Uterus (tissue), 4 donors: ENCODE data around the gene RBM5. TPM values are rescaled to one million over a fixed set of nuclear protein-coding genes. Genes with fewer than 3 reads are reported as not detected.

Experiments
- DNase-seq, 2 donors: peaks; one replicate each; pipeline ENCODE4 v3.0.0-alpha.2; 2019 to 2020
- H3K27ac ChIP-seq, 2 donors: fragments of 200-600 bp; sonication (generic); 1 replicate in 1 of 2; 2 replicates in 1 of 2; pipeline ENCODE4 v1.5.1; 2016 to 2018
- H3K27me3 ChIP-seq, 2 donors: fragments of 200-600 bp; sonication (generic); one replicate each; pipeline ENCODE4 v1.5.1; 2018 to 2019; ENCODE audit warnings: control low read depth in 1 of 2
- H3K36me3 ChIP-seq, 2 donors: fragments of 200-600 bp; sonication (generic); one replicate each; pipeline ENCODE4 v1.5.1; 2019; ENCODE audit warnings: control low read depth in 1 of 2
- H3K4me1 ChIP-seq, 2 donors: fragments of 200-600 bp; sonication (generic); one replicate each; pipeline ENCODE4 v1.5.1; 2018 to 2019; ENCODE audit warnings: control low read depth in 1 of 2
- H3K4me3 ChIP-seq, 2 donors: fragments of 200-600 bp; sonication (generic); 1 replicate in 1 of 2; 2 replicates in 1 of 2; pipeline ENCODE4 v1.5.1; 2018 to 2019; ENCODE audit warnings: mild to moderate bottlenecking in 1 of 2
- H3K9me3 ChIP-seq, 2 donors: fragments of 200-600 bp; sonication (generic); one replicate each; pipeline ENCODE4 v1.5.1; 2019; ENCODE audit warnings: control low read depth in 1 of 2
- CTCF ChIP-seq, 4 experiments: fragments of 200-600 bp in 2 of 4; fragments of 450-650 bp in 2 of 4; sonication (generic) in 2 of 4; IDR thresholded peaks; one replicate each; pipeline ENCODE4 v1.5.1; 2016 to 2019; ENCODE audit warnings: antibody characterized with exemption in 4 of 4, mild to moderate bottlenecking in 2 of 4, moderate library complexity in 1 of 4
- POLR2A ChIP-seq, 2 donors: fragments of 450-650 bp; IDR thresholded peaks; one replicate each; pipeline ENCODE4 v1.6.1; 2016; ENCODE audit warnings: antibody characterized with exemption in 2 of 2, mild to moderate bottlenecking in 1 of 2, moderate library complexity in 1 of 2
- intact Hi-C: fragments of 100-400 bp; cut with DNase I; formaldehyde crosslinking; loops from one replicate; pipeline ENCODE4 v1.15.1; 2023; ENCODE audit warnings: low total_unique reads
- total RNA-seq, 4 donors: library from RNA; depleted of rRNA in 3 of 4; stranded (reverse); fragments of >200 nt in 3 of 4; gene quantifications; one replicate each; pipeline versions ENCODE4 v1.1.0 to v1.2.4, GENCODE V29; 2014 to 2023
- donor health status: DM: yes; HTN: yes; CAD: no.

Gene RBM5
- total RNA-seq, 4 donors from 2014 or later = 154 to 345 (median 197) TPM

- Histone ChIP-seq H3K27ac (no peak overlapping the region), H3K27me3 (no peaks in the 10 kb centered on the region), H3K4me1 (no peaks in the 10 kb centered on the region), H3K9me3 (no peaks in the 10 kb centered on the region), H3K4me3 (no peak overlapping the region), H3K36me3 (no peaks in the 10 kb centered on the region)
- intact Hi-C loops = no loop called here
- no peak for DNase-seq
- TF ChIP-seq POLR2A (IDR thresholded peaks at IDR 0.05) (no peak), CTCF (IDR thresholded peaks at IDR 0.05) (no peak)
Observed at GRCh38 chr3:50139308-50139707, 50.6 kb downstream of the RBM5 start.

- no peak overlapping the region for H3K27ac ChIP-seq
- no peaks in the 10 kb centered on the region for H3K27me3 ChIP-seq
- H3K9me3 ChIP-seq = no peaks in the 10 kb centered on the region
- no peak overlapping the region for H3K4me3 ChIP-seq
- no peaks in the 10 kb centered on the region for H3K36me3 ChIP-seq
- TF ChIP-seq CTCF (IDR thresholded peaks at IDR 0.05) (no peak), POLR2A (IDR thresholded peaks at IDR 0.05) (no peak)
- no peak for DNase-seq
- intact Hi-C loops = no loop called here
- H3K4me1 ChIP-seq = no peaks in the 10 kb centered on the region
Observed at GRCh38 chr3:50139718-50140423, 51.2 kb downstream of the RBM5 start.

GRCh38 chr3:50140990-50141389, 52.3 kb downstream of the RBM5 start:
- H3K27me3 ChIP-seq = no peaks in the 10 kb centered on the region
- no peaks in the 10 kb centered on the region for H3K4me1 ChIP-seq
- intact Hi-C loops = no loop called here
- H3K27ac ChIP-seq = no peak overlapping the region
- TF ChIP-seq POLR2A (IDR thresholded peaks at IDR 0.05) (no peak), CTCF (IDR thresholded peaks at IDR 0.05) (no peak)
- no peak overlapping the region for H3K4me3 ChIP-seq
- DNase-seq = no peak
- H3K36me3 ChIP-seq = no peaks in the 10 kb centered on the region
- no peaks in the 10 kb centered on the region for H3K9me3 ChIP-seq

DNA sequence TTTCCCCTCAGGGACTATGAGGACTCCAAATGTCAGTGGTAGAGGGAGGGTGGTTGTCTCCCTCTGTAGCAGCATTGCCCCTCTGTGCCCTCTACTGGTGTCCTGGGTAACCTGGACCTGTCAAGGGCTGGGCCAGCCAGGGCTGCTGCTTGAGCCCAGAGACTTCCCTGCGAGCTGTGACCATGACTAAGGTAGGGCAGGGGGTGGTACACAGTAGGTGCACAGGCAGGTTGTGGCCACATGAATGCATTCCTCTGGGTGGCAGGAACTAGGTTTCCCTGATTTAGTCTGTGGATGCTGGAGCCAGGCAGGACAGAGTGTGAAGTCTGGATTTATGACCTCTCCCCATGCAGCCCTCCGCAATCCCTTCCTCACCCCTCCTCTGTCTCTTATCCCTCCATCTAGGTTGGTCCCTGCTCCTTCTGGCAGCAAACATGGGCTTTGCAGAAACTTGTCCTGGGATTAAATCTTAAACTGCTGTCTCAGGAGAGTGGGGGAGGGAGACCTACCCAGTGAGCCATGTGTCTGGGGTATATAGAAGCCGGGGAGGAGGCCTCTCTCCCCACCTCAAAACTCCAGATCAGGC, 57.7 kb downstream of the RBM5 start:
- no peak overlapping the region for H3K27ac ChIP-seq
- intact Hi-C loops = no loop called here
- H3K4me1 ChIP-seq = no peaks in the 10 kb centered on the region
- no peaks in the 10 kb centered on the region for H3K27me3 ChIP-seq
- no peaks in the 10 kb centered on the region for H3K36me3 ChIP-seq
- no peaks in the 10 kb centered on the region for H3K9me3 ChIP-seq
- no peak for DNase-seq
- no peak for TF ChIP-seq POLR2A (IDR thresholded peaks at IDR 0.05)
- TF ChIP-seq CTCF (IDR thresholded peaks at IDR 0.05) = no peak
- no peak overlapping the region for H3K4me3 ChIP-seq

DNA sequence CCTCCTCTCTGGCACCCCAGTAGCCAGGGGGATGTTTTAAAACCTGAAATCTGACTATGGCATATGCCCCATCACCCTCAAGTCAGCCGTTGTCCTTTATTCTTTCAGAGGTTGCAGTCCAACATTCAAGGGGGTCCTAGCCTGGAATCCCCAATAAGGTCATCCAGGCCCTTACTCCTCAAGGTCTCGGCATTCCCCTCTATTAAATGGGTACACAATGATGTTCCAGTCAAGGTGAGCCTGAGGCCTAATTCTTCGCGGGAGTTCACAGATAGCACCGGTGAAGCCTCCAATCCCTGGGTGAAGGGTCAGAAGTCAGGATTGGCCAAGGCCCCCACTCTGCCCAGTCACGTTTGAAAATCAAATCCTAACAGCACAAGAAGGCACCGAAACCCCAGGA, 58.3 kb downstream of the RBM5 start:
- Histone ChIP-seq H3K36me3 (no peaks in the 10 kb centered on the region), H3K27ac (no peak overlapping the region), H3K27me3 (no peaks in the 10 kb centered on the region), H3K9me3 (no peaks in the 10 kb centered on the region), H3K4me1 (no peaks in the 10 kb centered on the region), H3K4me3 (no peak overlapping the region)
- DNase-seq = no peak
- intact Hi-C loops = no loop called here
- TF ChIP-seq POLR2A (IDR thresholded peaks at IDR 0.05) = no peak
- TF ChIP-seq CTCF (IDR thresholded peaks at IDR 0.05) = no peak
